Stomach (tissue), 4 donors: ENCODE data around the gene TLR9.

Experiments used
- CTCF ChIP-seq, 7 experiments: fragments of 450-650 bp in 4 of 7; fragments of 200-600 bp in 3 of 7; sonication (generic) in 3 of 7; IDR thresholded peaks; one replicate each; pipeline ENCODE4 v1.5.1; 2016 to 2019; ENCODE audit warnings: antibody characterized with exemption in 7 of 7, control low read depth in 2 of 7, mild to moderate bottlenecking in 1 of 7
- EP300 ChIP-seq: sonication (generic); formaldehyde crosslinking; IDR thresholded peaks from one replicate; pipeline ENCODE4 v1.6.1; 2017; ENCODE audit warnings: antibody characterized with exemption
- POLR2A ChIP-seq, 4 donors: fragments of 450-650 bp; IDR thresholded peaks; one replicate each; pipeline ENCODE4 v1.6.1; 2016; ENCODE audit warnings: antibody characterized with exemption in 4 of 4, control low read depth in 2 of 4, mild to moderate bottlenecking in 1 of 4, moderate library complexity in 1 of 4
- POLR2AphosphoS5 ChIP-seq, 3 donors: sonication (generic); formaldehyde crosslinking; IDR thresholded peaks; one replicate each; pipeline ENCODE4 v1.6.1; 2016; ENCODE audit warnings: antibody characterized with exemption in 3 of 3

- TF ChIP-seq CTCF (IDR thresholded peaks at IDR 0.05) (no peak), EP300 (no peak), POLR2A (IDR thresholded peaks at IDR 0.05) (no peak), POLR2AphosphoS5 (IDR thresholded peaks at IDR 0.05) (no peak)
Observed at GRCh38 chr3:52227766-52228165, 2.3 kb upstream of the TLR9 start.
